WERI-Rb-1 (cell line): ENCODE data around the gene MAPK8IP1.

Experiments
- DNase-seq: peaks from one replicate; pipeline ENCODE4 v3.0.0-alpha.2; 2020
- H3K27ac ChIP-seq: fragments of 250-450 bp; sonication (Bioruptor Pico); 2 replicates; pipeline ENCODE4 v1.5.1; 2020; ENCODE audit warnings: mild to moderate bottlenecking, moderate library complexity
- H3K27me3 ChIP-seq: fragments of 250-450 bp; sonication (Bioruptor Pico); 2 replicates; pipeline ENCODE4 v1.5.1; 2021; ENCODE audit warnings: mild to moderate bottlenecking, low read depth, moderate library complexity; ENCODE audit not compliant: insufficient read depth, severe bottlenecking
- H3K36me3 ChIP-seq: fragments of 250-450 bp; sonication (Bioruptor Pico); 2 replicates; pipeline ENCODE4 v1.5.1; 2020; ENCODE audit warnings: mild to moderate bottlenecking, moderate library complexity
- H3K4me3 ChIP-seq: 2 replicates; pipeline ENCODE4 v1.5.1; 2011; ENCODE audit warnings: low read depth, mild to moderate bottlenecking, control low read depth, low read length
- H3K9me3 ChIP-seq: fragments of 250-450 bp; sonication (Bioruptor Pico); 2 replicates; pipeline ENCODE4 v1.5.1; 2021; ENCODE audit warnings: mild to moderate bottlenecking, moderate library complexity; ENCODE audit not compliant: severe bottlenecking
- CTCF ChIP-seq: IDR thresholded peaks from 2 replicates; pipeline ENCODE4 v1.5.1; 2011; ENCODE audit warnings: low read depth, mild to moderate bottlenecking, control low read depth, inconsistent platforms, low read length

MAPK8IP1 gene

GRCh38 chr11:45913942-45914635, 28.6 kb downstream of the MAPK8IP1 start:
- Histone ChIP-seq H3K9me3 (no peaks in the 10 kb centered on the region), H3K27me3 (no peaks in the 10 kb centered on the region), H3K36me3 (peaks cover 29% of the 10 kb centered on the region), H3K27ac (no peak overlapping the region), H3K4me3 (no peak overlapping the region)
- no peak for TF ChIP-seq CTCF
- DNase-seq, result no peak

- H3K27ac ChIP-seq, result no peak overlapping the region
- H3K9me3 ChIP-seq, result no peaks in the 10 kb centered on the region
- H3K36me3 ChIP-seq, result peaks cover 26% of the 10 kb centered on the region
These were observed 30.0 kb downstream of the MAPK8IP1 start for GRCh38 chr11:45915446-45915845.

GRCh38 chr11:45917286-45917622, 31.8 kb downstream of the MAPK8IP1 start:
- Histone ChIP-seq H3K36me3 (peaks cover 18% of the 10 kb centered on the region), H3K27me3 (no peaks in the 10 kb centered on the region), H3K4me3 (peak overlapping the region; percentile 96), H3K9me3 (no peaks in the 10 kb centered on the region), H3K27ac (peak overlapping the region; percentile 88)
- no peak for DNase-seq
- TF ChIP-seq CTCF, result no peak

More at GRCh38 chr11:45915446-45915845, 30.0 kb downstream of the MAPK8IP1 start:
- H3K4me3 ChIP-seq, result no peak overlapping the region
- DNase-seq, result no peak
- H3K27me3 ChIP-seq, result no peaks in the 10 kb centered on the region
- no peak for TF ChIP-seq CTCF

- TF ChIP-seq CTCF, result no peak
- Histone ChIP-seq H3K4me3 (peak within 1 kb of the TSS; percentile 96), H3K27ac (peak within 1 kb of the TSS; percentile 88), H3K9me3 (no peaks in the 10 kb centered on the region), H3K36me3 (peaks cover 18% of the 10 kb centered on the region), H3K27me3 (no peaks in the 10 kb centered on the region)
- DNase-seq, result peak; percentile 96
These were observed 32.3 kb downstream of the MAPK8IP1 start, which contains the start of gene PEX16 for GRCh38 chr11:45917623-45918330. Gene PEX16 (minus strand): TSS chr11:45917877. CDS start chr11:45917811, 66 bp downstream.

DNA sequence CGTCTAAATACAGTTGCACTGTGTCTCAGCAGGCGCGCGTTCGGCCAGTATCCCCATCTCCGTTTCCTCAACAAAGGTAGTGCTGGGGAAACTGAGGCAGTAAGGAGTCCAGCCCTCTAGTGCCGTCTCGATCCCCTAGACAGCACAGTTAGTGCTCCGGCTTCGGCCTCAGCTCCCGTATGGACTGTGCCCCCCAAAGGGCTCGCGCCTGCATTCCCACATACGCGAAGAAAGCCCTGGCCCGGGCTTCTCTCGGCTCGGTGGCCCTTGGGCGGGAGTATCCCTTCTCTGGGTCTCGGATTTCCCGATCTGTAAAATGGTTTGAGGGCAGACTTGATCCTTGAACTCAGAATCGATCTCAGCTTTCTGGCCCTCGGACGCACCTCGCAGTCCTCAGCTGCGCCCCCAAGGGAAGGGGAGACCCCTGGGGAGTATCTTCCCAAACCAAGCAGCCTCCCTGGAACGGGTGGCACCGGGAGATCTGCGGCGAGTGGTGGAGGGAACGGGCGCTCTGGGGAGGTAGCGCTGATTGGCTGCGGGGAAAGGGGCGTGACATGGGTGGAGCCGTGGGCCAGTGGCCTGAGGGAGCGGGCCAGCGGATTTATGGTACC, 33.0 kb downstream of the MAPK8IP1 start:
- Histone ChIP-seq H3K4me3 (peak overlapping the region; percentile 96), H3K9me3 (no peaks in the 10 kb centered on the region), H3K27me3 (no peaks in the 10 kb centered on the region), H3K36me3 (peaks cover 18% of the 10 kb centered on the region), H3K27ac (peak overlapping the region; percentile 88)
- no peak for TF ChIP-seq CTCF
- DNase-seq, result peak; percentile 89
